Mesodermal cell (in vitro differentiated cells): ENCODE data around the gene RAB11FIP4.

Experiments
- H3K27ac ChIP-seq: 2 replicates; pipeline ENCODE4 v1.7.0; 2013; ENCODE audit warnings: mild to moderate bottlenecking, low read depth, low read length, moderate library complexity; ENCODE audit not compliant: severe bottlenecking
- H3K36me3 ChIP-seq: 2 replicates; pipeline ENCODE4 v1.7.1; 2013; ENCODE audit warnings: mild to moderate bottlenecking, low read length, moderate library complexity; ENCODE audit not compliant: control insufficient read depth, insufficient read depth
- H3K4me1 ChIP-seq: one replicate; pipeline ENCODE4 v1.7.1; 2013; ENCODE audit warnings: mild to moderate bottlenecking, low read length; ENCODE audit not compliant: insufficient read depth, control insufficient read depth, poor library complexity, severe bottlenecking
- H3K4me3 ChIP-seq: 2 replicates; pipeline ENCODE4 v1.7.0; 2013; ENCODE audit warnings: low read length, control low read depth, mild to moderate bottlenecking; ENCODE audit not compliant: insufficient read depth, poor library complexity, severe bottlenecking; ENCODE audit errors: extremely low read depth
- H3K9me3 ChIP-seq: 2 replicates; pipeline ENCODE4 v1.7.1; 2013; ENCODE audit warnings: mild to moderate bottlenecking, low read length, moderate library complexity; ENCODE audit not compliant: control insufficient read depth
- WGBS, 2 experiments: methylation state at CpG; one replicate each; pipeline ENCODE4 v1.1.5; 2013; ENCODE audit warnings: missing lambda C conversion rate in 2 of 2; ENCODE audit not compliant: insufficient coverage in 2 of 2; 5-methylcytosine and 5-hydroxymethylcytosine counted together

RAB11FIP4 gene

DNA sequence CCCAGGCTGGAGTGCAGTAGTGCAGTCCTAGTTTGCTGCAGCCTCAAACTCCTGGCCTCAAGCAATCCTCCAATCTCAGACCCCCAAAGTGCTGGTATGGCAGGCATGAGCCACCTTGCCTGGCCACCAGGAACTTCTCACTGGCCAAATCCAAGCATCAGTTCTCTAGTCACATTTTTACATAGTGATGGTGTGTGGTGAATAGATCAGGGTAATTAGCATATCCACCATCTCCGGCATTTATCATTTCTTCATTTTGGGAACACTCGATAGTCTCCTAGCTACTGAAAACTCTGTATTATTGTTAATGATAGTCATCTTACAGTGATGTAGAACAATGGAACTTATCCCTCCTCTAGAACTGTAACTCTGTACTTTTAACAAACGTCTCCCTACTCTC lies 58.3 kb downstream of the RAB11FIP4 start:
- no peaks in the 10 kb centered on the region for H3K4me1 ChIP-seq
- 50 to 67% methylated on average over 1 of the region's 3 CpGs for WGBS, 2 experiments
- H3K4me3 ChIP-seq: no peak overlapping the region
- no peak overlapping the region for H3K27ac ChIP-seq
- H3K36me3 ChIP-seq: no peaks in the 10 kb centered on the region
- H3K9me3 ChIP-seq: no peaks in the 10 kb centered on the region

GRCh38 chr17:31452101-31452500 lies 60.6 kb downstream of the RAB11FIP4 start:
- Histone ChIP-seq H3K27ac (no peak overlapping the region), H3K9me3 (no peaks in the 10 kb centered on the region), H3K4me3 (no peak overlapping the region), H3K36me3 (no peaks in the 10 kb centered on the region), H3K4me1 (no peaks in the 10 kb centered on the region)
- WGBS, 2 experiments: 79 to 91% methylated on average over 3 to 4 of the region's 4 CpGs

DNA sequence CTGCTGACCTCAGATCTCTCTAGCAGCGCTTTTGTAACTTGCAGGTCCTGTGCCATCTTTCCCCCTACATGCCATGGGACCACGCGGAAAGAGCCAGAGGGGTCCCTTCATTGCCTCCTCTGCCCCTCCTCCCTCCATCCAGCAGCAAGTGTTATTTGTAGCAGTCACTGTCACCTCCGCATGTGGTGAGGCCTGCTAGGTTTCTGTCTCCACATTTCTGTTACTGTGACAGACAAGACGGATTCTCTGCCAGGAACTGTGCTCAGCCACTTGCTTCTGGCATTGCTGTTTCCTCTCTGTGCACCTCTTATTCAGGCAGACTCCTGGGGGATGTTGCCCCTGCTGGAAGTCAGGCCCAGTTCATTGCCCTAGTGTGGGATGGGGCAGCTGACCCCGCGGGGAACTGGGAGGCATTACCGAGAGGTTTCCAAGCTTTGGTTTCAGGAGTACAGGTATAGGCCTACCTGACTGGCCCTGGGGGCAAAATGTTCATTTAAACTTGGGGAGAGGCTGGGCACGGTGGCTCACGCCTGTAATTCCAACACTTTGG lies 61.2 kb downstream of the RAB11FIP4 start:
- no peak overlapping the region for H3K27ac ChIP-seq
- no peaks in the 10 kb centered on the region for H3K9me3 ChIP-seq
- WGBS, 2 experiments: 62 to 79% methylated on average over 10 of the region's 10 CpGs
- H3K36me3 ChIP-seq: no peaks in the 10 kb centered on the region
- peaks cover 3% of the 10 kb centered on the region for H3K4me1 ChIP-seq
- H3K4me3 ChIP-seq: no peak overlapping the region

GRCh38 chr17:31453896-31454295 lies 62.4 kb downstream of the RAB11FIP4 start:
- Histone ChIP-seq H3K4me1 (peaks cover 4% of the 10 kb centered on the region), H3K9me3 (no peaks in the 10 kb centered on the region), H3K27ac (no peak overlapping the region), H3K36me3 (no peaks in the 10 kb centered on the region), H3K4me3 (no peak overlapping the region)
- 100% methylated on average over 1 of the region's 2 CpGs for WGBS, 2 experiments

GRCh38 chr17:31456814-31457213 lies 65.3 kb downstream of the RAB11FIP4 start:
- Histone ChIP-seq H3K4me1 (peaks cover 4% of the 10 kb centered on the region), H3K9me3 (no peaks in the 10 kb centered on the region), H3K27ac (no peak overlapping the region), H3K36me3 (no peaks in the 10 kb centered on the region), H3K4me3 (no peak overlapping the region)
- 67 to 88% methylated on average over 3 to 5 of the region's 5 CpGs for WGBS, 2 experiments

DNA sequence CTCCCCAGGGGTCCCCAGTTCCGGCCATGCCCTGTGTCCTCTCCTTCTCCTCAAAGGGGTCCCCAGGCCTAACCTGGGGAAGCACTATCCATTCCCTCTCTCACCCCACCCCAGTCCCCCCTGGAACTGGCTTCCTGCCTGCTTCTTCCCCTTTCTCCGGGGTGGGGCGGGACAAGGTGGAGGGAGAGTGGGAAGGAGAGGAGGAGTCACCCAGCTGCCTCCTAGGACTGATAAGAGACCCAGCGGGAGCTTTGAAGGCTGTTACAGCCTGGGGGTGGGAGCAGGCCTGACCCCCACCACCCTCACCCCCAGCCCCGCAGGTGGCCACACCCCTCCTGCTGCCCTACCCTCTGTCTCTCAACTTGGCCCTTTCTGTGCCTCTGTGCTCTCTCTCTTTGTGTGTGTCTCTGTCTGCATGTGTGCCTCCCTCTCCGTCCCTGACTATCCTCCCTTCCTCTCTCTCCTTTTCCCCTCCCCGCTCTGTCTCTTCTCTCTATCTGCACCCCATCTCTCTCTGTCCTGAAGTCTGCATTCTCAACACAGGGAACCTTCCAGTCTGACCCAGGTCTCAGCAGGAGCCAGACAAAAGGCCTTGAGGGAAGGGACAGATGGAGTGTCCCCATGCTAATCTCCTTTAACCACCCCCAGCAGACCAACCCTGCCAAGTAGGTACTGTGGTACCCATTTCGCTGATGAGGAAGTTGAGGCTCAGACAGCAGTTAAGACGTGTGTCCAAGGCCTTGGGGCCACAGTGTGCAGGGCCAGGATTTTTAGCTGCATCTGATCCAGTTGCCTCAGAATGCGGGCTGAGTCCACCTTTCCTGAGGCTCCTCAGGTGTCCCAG lies 66.1 kb downstream of the RAB11FIP4 start:
- Histone ChIP-seq H3K4me1 (peaks cover 4% of the 10 kb centered on the region), H3K36me3 (no peaks in the 10 kb centered on the region), H3K4me3 (no peak overlapping the region), H3K9me3 (no peaks in the 10 kb centered on the region), H3K27ac (no peak overlapping the region)
- 76 to 80% methylated on average over 8 of the region's 10 CpGs for WGBS, 2 experiments

GRCh38 chr17:31458829-31459228 lies 67.4 kb downstream of the RAB11FIP4 start:
- Histone ChIP-seq H3K4me1 (peaks cover 4% of the 10 kb centered on the region), H3K9me3 (no peaks in the 10 kb centered on the region), H3K36me3 (no peaks in the 10 kb centered on the region), H3K27ac (no peak overlapping the region), H3K4me3 (no peak overlapping the region)
- 89 to 100% methylated on average over 1 of the region's 2 CpGs for WGBS, 2 experiments

DNA sequence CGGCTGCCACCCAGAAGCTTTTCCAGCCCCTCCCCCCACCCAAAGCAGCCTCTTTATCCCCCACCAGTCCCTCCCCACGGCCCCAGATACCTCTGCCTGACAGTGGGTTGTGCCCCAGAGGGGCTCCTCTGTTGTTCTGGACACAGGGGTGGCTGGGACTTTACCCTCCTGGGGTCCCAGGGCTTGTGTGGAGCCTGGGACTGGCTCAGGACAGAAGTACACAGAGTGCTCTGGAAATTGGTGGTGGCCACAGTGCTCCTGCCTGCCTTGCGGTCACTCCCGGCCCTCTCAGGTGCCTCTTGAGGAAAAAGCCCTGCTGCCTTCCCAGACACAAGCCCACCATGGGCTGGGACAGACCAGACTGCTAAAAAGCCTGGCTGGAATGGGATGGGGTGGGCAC lies 68.2 kb downstream of the RAB11FIP4 start:
- 75% methylated on average over 1 of the region's 4 CpGs; no CpG with 5 or more reads in 1 of the 2 experiments for WGBS, 2 experiments
- no peaks in the 10 kb centered on the region for H3K36me3 ChIP-seq
- H3K27ac ChIP-seq: no peak overlapping the region
- H3K4me1 ChIP-seq: peaks cover 4% of the 10 kb centered on the region
- no peak overlapping the region for H3K4me3 ChIP-seq
- no peaks in the 10 kb centered on the region for H3K9me3 ChIP-seq

DNA sequence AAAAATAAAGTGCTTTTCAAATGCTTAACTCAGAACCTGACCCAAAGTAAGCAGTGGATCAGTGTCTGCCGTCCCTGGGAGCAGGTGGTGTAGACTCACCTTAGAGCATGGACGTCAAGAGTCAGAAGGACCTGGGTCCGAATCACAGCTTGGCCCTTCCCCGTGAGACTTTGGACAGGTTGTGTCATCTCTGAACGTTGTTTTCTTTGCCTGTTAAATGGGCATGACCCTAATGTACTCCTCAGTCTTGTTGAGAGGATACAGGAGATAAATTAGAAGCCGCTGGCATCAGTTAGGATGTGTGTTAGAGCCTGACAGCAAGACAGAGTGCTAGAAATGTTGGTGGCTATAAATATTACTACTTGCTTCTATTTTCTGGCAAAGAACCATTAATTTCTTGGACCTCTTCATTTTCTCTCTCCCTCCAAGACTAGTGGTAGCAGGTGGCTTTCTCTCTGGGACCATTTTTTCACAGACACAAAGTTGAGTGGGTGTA lies 68.8 kb downstream of the RAB11FIP4 start:
- Histone ChIP-seq H3K4me1 (peaks cover 4% of the 10 kb centered on the region), H3K27ac (no peak overlapping the region), H3K9me3 (no peaks in the 10 kb centered on the region), H3K36me3 (no peaks in the 10 kb centered on the region), H3K4me3 (no peak overlapping the region)
- 83 to 86% methylated on average over 5 of the region's 6 CpGs for WGBS, 2 experiments

GRCh38 chr17:31461227-31461810 lies 69.8 kb downstream of the RAB11FIP4 start:
- H3K27ac ChIP-seq: no peak overlapping the region
- H3K4me3 ChIP-seq: no peak overlapping the region
- peaks cover 4% of the 10 kb centered on the region for H3K4me1 ChIP-seq
- no peaks in the 10 kb centered on the region for H3K9me3 ChIP-seq
- H3K36me3 ChIP-seq: no peaks in the 10 kb centered on the region
- 84 to 89% methylated on average over 6 to 8 of the region's 8 CpGs for WGBS, 2 experiments

- no peak overlapping the region for H3K4me3 ChIP-seq
- 89 to 96% methylated on average over 3 of the region's 6 CpGs for WGBS, 2 experiments
- no peaks in the 10 kb centered on the region for H3K36me3 ChIP-seq
- no peaks in the 10 kb centered on the region for H3K9me3 ChIP-seq
- no peak overlapping the region for H3K27ac ChIP-seq
- peaks cover 4% of the 10 kb centered on the region for H3K4me1 ChIP-seq
These were observed 70.8 kb downstream of the RAB11FIP4 start for GRCh38 chr17:31462261-31462660.
